AG04450 (cell line): ENCODE measurements around the gene PXDC1. TPM values are rescaled to one million over a fixed set of nuclear protein-coding genes. Genes with fewer than 3 reads are reported as not detected.

Experiments used
- CTCF ChIA-PET: fragments of 300-600, 350-600 bp; formaldehyde crosslinking; extraction: SDS; loops from one replicate; lab custom pipeline; 2022; ENCODE audit warnings: antibody characterized with exemption, inconsistent platforms; lab: Charles Lee
- POLR2A ChIA-PET: fragments of 350-600 bp; formaldehyde crosslinking; extraction: SDS; loops from one replicate; lab custom pipeline; 2021; ENCODE audit warnings: antibody characterized with exemption, inconsistent platforms; lab: Yijun Ruan, JAX
- DNase-seq: peaks from one replicate; pipeline ENCODE4 v3.0.0-alpha.2; 2011; ENCODE audit warnings: low read depth, low spot score
- H3K27ac ChIP-seq: one replicate; pipeline ENCODE4 v1.5.1; 2012; ENCODE audit warnings: low read depth, low read length, control low read depth
- H3K27me3 ChIP-seq: one replicate; pipeline ENCODE4 v1.6.0; 2012; ENCODE audit warnings: low read length; ENCODE audit not compliant: control insufficient read depth, insufficient read depth
- H3K4me3 ChIP-seq: 2 replicates; pipeline ENCODE4 v1.5.1; 2011; ENCODE audit warnings: mild to moderate bottlenecking, low read depth, low read length, control low read depth
- H3K9me3 ChIP-seq: 2 replicates; pipeline ENCODE4 v1.5.1; 2012; ENCODE audit warnings: low read length; ENCODE audit not compliant: control insufficient read depth, insufficient read depth
- CTCF ChIP-seq: IDR thresholded peaks from 2 replicates; pipeline ENCODE4 v1.5.1; 2011; ENCODE audit warnings: low read depth, low read length, control low read depth, inconsistent platforms
- polyA minus RNA-seq: library from RNA; depleted of rRNA, polyadenylated mRNA; stranded (reverse); fragments of >200 nt; gene quantifications from 2 replicates; pipeline ENCODE4 v1.2.3, GENCODE V29; 2011; rRNA and poly(A)+ RNA removed
- polyA plus RNA-seq: library from polyadenylated mRNA; depleted of rRNA; stranded (reverse); fragments of >200 nt; gene quantifications from 2 replicates; pipeline ENCODE4 v1.2.3, GENCODE V29; 2011; rRNA removed

Gene PXDC1
- 13.5 and 26.5 TPM in 2 replicates for polyA plus RNA-seq
- polyA minus RNA-seq = 16.0 and 22.0 TPM in 2 replicates

DNA sequence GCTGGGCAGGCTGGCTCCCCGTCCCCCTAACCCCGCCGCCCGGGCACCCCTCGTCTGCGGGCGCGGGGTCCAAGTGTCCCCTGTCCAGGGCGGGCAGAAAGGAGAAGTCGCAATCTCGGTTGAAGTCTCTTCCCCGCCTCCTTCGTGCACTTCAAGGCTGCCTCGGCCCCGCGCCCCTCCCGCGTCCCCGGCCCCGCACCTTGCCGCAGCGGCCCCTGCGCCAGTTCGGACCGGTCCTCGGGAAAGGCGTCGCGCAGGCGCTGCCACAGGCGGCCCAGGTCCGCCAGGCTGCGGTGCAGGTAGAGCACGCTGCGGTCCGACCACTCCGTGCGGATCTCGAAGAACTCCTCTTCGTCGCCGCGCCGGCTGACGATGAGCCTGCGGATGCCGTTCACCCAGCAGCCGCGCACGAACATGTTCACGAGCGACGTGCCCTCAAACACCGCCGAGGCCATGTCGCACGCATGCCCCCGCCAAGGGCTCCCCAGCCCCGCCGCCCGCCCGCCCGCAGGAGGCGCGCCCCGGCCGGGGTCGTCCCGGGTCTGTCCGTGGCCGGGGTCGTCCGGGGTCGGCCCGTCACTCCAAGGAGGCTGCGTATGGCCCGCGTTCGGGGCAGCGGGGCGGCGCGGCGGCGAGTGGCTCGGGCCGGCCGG, at the start of gene PXDC1:
Gene PXDC1, minus strand, starts transcription at position 637 of the 653 bp plus-strand sequence. Its CDS starts 182 bp downstream, at position 455.
- TF ChIP-seq CTCF = no peak
- Histone ChIP-seq H3K27me3 (no peaks in the 10 kb centered on the region), H3K4me3 (peak within 1 kb of the TSS; percentile 90), H3K9me3 (no peaks in the 10 kb centered on the region), H3K27ac (peak within 1 kb of the TSS; percentile 93)
- ChIA-PET POLR2A (interaction anchor here (0.6 kb wide), 1 partner anchor 684 kb away, joined by 3 read pairs; no protein-coding TSS in a partner anchor), CTCF (interaction anchor here (1.0 kb wide), 1 partner anchor 235 kb away, joined by 3 read pairs; no protein-coding TSS in a partner anchor)
- DNase-seq = no peak

DNA sequence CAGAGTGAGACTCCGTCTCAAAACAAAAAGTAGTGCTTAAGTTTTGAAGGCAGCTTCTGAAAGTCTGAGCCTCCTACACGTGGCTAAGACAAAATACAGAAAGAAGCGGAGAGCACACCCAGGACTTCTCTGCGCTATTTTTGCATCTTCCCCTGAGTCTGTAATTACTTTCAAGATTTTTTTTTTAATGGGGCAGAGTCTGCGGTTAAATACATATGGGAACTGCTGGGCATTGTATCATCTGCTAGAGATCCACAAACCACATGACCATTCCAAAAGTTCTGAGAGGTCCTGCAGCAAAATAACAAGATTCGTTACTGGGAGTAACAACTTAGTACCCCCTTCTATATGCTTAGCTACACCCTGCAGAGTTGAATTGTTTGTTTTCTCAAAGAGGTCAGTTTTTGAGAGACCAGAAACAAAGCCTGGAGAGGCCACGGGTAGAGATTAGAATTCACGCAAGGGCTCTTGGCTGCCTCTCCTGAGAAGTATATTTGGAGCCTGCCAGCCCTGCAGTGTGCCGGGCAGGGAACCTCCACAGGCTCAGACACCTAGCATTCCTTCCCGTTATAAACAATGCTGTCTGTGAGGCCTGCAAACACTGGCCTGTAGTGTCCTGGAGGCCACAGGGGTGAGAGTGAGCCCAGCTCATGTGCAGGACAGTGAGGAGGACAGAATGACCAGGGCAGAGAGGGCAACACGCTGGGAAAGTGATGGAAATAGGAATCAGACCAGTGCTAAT, 49.5 kb upstream of the PXDC1 start:
- peak overlapping the region; percentile 11 for H3K27ac ChIP-seq
- no peak overlapping the region for H3K4me3 ChIP-seq
- no peaks in the 10 kb centered on the region for H3K9me3 ChIP-seq
- TF ChIP-seq CTCF = no peak
- no peak for DNase-seq
- ChIA-PET POLR2A (no interaction called here), CTCF (no interaction called here)
- no peaks in the 10 kb centered on the region for H3K27me3 ChIP-seq

DNA sequence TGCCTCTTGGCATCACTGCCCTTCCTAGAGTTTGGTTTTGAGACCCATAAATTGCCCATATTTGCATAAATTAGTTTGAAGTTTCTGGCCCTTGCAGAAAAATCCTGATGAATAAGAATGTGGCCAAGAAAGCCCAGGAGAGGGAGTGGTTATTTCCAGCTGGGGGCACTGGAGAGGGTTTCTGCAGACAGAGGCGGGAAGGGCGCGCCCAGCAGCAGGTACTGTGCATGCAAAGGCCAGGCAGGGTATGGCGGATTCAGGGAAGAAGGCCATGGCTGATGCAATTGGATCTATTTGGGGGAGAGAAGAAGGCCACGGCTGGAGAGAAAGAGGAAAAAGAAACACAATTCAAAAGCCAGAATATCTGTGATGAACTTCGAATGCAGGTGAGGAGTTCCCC, 48.2 kb upstream of the PXDC1 start:
- CTCF ChIA-PET = no interaction called here
- no peak for TF ChIP-seq CTCF
- Histone ChIP-seq H3K4me3 (no peak overlapping the region), H3K27me3 (no peaks in the 10 kb centered on the region), H3K9me3 (no peaks in the 10 kb centered on the region), H3K27ac (no peak overlapping the region)
- no peak for DNase-seq
- POLR2A ChIA-PET = no interaction called here

- no peak overlapping the region for H3K4me3 ChIP-seq
- no peak for DNase-seq
- H3K9me3 ChIP-seq = no peaks in the 10 kb centered on the region
- H3K27ac ChIP-seq = peak overlapping the region; percentile 84
- POLR2A ChIA-PET = interaction anchor here (2.1 kb wide), 1 partner anchor 28 kb away, joined by 7 read pairs; no protein-coding TSS in a partner anchor
- CTCF ChIA-PET = interaction anchor here (1.3 kb wide), 1 partner anchor 180 kb away, joined by 6 read pairs; no protein-coding TSS in a partner anchor
- no peak for TF ChIP-seq CTCF
- no peaks in the 10 kb centered on the region for H3K27me3 ChIP-seq
Measured at GRCh38 chr6:3798055-3798919, 46.8 kb upstream of the PXDC1 start.
